ENCODE results near the gene PNRC2. TPM values are rescaled to one million over a fixed set of nuclear protein-coding genes. Genes with fewer than 3 reads are reported as not detected.

The PNRC2 gene, protein sequence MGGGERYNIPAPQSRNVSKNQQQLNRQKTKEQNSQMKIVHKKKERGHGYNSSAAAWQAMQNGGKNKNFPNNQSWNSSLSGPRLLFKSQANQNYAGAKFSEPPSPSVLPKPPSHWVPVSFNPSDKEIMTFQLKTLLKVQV
- 10 to 100 TPM; 26.5 to 54.2 (median 39.4) TPM for total RNA-seq

DNA sequence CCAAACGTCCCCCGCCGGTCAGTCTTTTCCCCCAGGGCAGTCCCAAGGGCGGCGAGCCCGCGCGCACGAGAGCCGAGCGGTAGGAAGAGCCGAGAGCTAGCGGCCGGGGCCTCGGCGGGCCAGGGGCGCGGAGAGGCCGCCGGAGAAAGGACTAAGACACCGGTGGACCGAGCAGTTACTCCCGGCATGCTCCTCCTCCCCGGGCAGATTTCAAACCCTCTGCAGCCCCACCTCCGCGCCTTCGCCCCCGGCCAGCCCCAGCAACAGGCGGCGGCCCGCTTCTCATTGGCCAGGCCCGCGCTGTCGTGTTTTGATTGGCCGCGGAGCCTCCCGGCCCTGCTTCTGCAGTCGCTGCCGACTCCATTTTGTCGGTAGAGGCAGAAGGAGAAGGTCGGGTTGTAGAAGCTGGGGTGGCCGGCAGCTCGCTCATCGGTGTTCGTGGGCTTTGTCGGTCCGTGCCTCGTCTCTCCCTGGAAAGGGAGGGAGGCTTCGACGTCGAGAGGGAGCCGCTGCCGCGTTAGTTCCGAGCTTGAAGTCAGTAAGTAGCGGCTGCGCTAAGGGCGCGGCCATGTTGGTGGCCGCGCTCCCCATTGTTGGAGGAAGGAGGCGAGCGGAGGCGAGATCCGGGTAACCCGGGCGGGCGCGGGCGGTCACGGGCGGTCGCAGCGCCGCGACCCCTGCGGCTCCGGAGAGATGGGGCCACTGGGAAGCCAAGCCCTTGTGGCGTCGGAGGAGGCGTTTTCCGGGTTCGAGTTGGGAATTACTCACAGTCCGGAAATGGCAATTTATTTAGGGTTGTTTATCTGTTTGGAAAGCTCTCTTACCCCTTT lies at the start of gene PNRC2:
Gene PNRC2, plus strand, starts transcription at position 368 of the 830 bp plus-strand sequence. CDS start 1,630 bp downstream, outside the sequence.
- TF ChIP-seq, protein P1, sequence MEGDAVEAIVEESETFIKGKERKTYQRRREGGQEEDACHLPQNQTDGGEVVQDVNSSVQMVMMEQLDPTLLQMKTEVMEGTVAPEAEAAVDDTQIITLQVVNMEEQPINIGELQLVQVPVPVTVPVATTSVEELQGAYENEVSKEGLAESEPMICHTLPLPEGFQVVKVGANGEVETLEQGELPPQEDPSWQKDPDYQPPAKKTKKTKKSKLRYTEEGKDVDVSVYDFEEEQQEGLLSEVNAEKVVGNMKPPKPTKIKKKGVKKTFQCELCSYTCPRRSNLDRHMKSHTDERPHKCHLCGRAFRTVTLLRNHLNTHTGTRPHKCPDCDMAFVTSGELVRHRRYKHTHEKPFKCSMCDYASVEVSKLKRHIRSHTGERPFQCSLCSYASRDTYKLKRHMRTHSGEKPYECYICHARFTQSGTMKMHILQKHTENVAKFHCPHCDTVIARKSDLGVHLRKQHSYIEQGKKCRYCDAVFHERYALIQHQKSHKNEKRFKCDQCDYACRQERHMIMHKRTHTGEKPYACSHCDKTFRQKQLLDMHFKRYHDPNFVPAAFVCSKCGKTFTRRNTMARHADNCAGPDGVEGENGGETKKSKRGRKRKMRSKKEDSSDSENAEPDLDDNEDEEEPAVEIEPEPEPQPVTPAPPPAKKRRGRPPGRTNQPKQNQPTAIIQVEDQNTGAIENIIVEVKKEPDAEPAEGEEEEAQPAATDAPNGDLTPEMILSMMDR (IDR thresholded peaks at IDR 0.05 in 4 of 5, conservative IDR thresholded peaks at IDR 0.05 in 1 of 5): peak in 1 of 5 experiments; percentile 10
- peak; percentile 94 to 97 for TF ChIP-seq POLR2A (IDR thresholded peaks at IDR 0.05)
- H3K27ac ChIP-seq: peak within 1 kb of the TSS; percentile 94 to 100 (median 98)
- H3K4me1 ChIP-seq: peaks cover 27 to 43% of the 10 kb centered on the region in 2 donors
- in situ Hi-C loops (cut with MboI; ENCODE audit: low sequenced_read_pairs in 4 of 4) (no loop called here), intact Hi-C loops (cut with DNase I; ENCODE audit: low total_unique reads) (loop anchor here (1.0 to 10.0 kb wide), 6 partner anchors 21 to 683 kb away; partner anchors contain the start of genes MYOM3, SRRM1 and SRSF10)
- peak within 1 kb of the TSS; percentile 79 to 96 (median 85) for H3K4me3 ChIP-seq
- no peaks in the 10 kb centered on the region for H3K9me3 ChIP-seq
- no peaks in the 10 kb centered on the region for H3K27me3 ChIP-seq
- DNase-seq: peak; percentile 97 to 98
- ATAC-seq: peak; percentile 87 to 91
- H3K36me3 ChIP-seq: peaks cover 0 to 29% of the 10 kb centered on the region in 2 donors

DNA sequence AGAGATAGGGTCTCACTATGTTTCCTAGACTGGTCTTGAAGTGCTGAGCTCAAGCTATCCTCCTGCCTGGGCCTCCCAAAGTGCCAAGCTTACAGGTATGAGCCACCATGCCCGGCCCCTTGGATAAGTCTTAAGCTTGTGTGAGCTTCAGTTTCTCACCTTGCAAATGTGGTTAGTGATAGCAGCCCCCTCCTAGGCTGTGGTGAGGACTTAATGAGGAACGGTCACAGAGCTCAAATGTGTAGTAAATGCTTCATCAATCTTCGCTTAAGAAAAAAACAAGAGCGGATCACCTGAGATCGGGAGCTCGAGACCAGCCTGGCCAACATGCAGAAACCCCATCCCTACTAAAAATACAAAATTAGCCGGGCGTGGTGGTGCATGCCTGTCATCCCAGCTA lies 49.5 kb upstream of the PNRC2 start:
- no peaks in the 10 kb centered on the region for H3K36me3 ChIP-seq
- DNase-seq (no peak), ATAC-seq (no peak)
- no peaks in the 10 kb centered on the region for H3K4me1 ChIP-seq
- H3K9me3 ChIP-seq: no peaks in the 10 kb centered on the region
- TF ChIP-seq, protein P1 (IDR thresholded peaks at IDR 0.05 in 4 of 5, conservative IDR thresholded peaks at IDR 0.05 in 1 of 5): no peak
- no peak for TF ChIP-seq POLR2A (IDR thresholded peaks at IDR 0.05)
- peaks cover 3 to 14% (median 8%) of the 10 kb centered on the region in 3 donors for H3K27me3 ChIP-seq
- no peak overlapping the region for H3K4me3 ChIP-seq
- no peak overlapping the region for H3K27ac ChIP-seq
- intact Hi-C loops (cut with DNase I; ENCODE audit: low total_unique reads) (no loop called here), in situ Hi-C loops (cut with MboI; ENCODE audit: low sequenced_read_pairs in 4 of 4) (no loop called here)

DNA sequence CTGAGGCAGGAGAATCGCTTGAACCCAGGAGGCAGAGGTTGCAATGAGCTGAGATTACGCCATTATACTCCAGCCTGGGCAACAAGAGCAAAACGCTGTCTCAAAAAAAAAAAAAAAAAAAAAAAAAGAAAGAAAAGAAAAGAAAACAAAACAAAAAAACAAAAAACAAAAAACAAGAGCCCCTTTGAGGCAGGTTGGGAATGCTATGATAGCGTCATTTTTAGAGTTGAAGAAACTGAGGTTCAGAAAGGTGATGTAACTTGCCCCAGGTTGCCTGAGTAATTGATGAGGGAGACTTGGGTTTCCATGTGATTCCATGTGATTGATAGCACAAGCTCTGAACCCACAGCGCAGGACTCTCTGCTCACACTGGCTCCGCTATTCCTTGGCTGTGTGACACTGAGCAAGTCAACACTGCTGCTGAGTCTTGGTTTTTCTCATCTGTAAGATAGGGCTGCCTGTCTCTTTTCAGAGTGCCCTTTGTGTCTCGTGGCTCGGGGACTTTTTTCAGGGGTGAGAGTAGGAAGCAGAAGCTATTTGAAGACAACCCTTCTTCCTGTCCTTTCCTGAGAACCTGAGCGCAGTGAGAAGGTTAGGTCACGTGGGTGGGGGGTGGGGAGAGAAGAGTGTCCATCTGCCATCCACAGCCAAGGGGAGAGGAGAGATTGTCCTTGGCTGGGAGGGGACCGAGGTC lies 48.9 kb upstream of the PNRC2 start:
- intact Hi-C loops (cut with DNase I; ENCODE audit: low total_unique reads) (no loop called here), in situ Hi-C loops (cut with MboI; ENCODE audit: low sequenced_read_pairs in 4 of 4) (no loop called here)
- Histone ChIP-seq H3K4me3 (no peak overlapping the region), H3K27me3 (peaks cover 0 to 8% (median 4%) of the 10 kb centered on the region in 3 donors), H3K9me3 (no peaks in the 10 kb centered on the region), H3K27ac (no peak overlapping the region), H3K4me1 (no peaks in the 10 kb centered on the region), H3K36me3 (no peaks in the 10 kb centered on the region)
- ATAC-seq (no peak), DNase-seq (no peak)
- TF ChIP-seq, protein P1 (IDR thresholded peaks at IDR 0.05 in 4 of 5, conservative IDR thresholded peaks at IDR 0.05 in 1 of 5): no peak
- TF ChIP-seq POLR2A (IDR thresholded peaks at IDR 0.05): no peak

DNA sequence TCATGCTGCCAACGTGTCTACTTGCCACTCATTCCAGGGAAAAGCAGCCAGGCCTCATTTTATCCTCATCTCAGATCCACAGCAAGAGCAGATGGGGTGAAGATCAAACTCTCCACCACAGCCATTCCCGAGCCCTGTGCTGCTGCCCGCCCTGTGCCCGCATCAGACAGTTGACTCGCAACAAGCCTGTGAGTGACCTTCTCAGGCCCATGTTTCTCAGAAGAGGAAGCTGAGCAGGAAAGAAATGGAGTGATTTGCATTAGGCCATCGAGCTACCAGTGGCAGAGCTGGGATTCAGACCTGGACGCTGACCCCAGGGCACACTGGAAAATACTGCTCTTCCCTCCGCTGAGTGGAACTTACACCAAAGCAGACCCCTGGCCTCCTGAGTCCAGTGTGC lies 47.7 kb upstream of the PNRC2 start:
- Histone ChIP-seq H3K4me3 (no peak overlapping the region), H3K27me3 (no peaks in the 10 kb centered on the region), H3K36me3 (no peaks in the 10 kb centered on the region), H3K4me1 (no peaks in the 10 kb centered on the region), H3K9me3 (no peaks in the 10 kb centered on the region), H3K27ac (no peak overlapping the region)
- in situ Hi-C loops (cut with MboI; ENCODE audit: low sequenced_read_pairs in 4 of 4): no loop called here
- intact Hi-C loops (cut with DNase I; ENCODE audit: low total_unique reads): no loop called here
- TF ChIP-seq, protein P1 (IDR thresholded peaks at IDR 0.05 in 4 of 5, conservative IDR thresholded peaks at IDR 0.05 in 1 of 5): no peak
- no peak for TF ChIP-seq POLR2A (IDR thresholded peaks at IDR 0.05)
- DNase-seq (no peak), ATAC-seq (no peak)
